PFSK-1 (cell line): ENCODE measurements around the gene PKN2.

Experiments used
- FOXP2 ChIP-seq: optimal IDR thresholded peaks from 2 replicates; pipeline ENCODE3; 2011; ENCODE audit warnings: borderline replicate concordance, control low read depth, inconsistent platforms; ENCODE audit not compliant: insufficient read depth; ENCODE audit errors: extremely low read length, extremely low read depth
- TF ChIP-seq, protein P1 (sequence below), 2 experiments: IDR thresholded peaks; 2 replicates each; pipeline versions ENCODE4 v1.6.1 to v1.8.0; 2011 to 2012; ENCODE audit warnings: low read depth in 2 of 2, low read length in 2 of 2, control low read depth in 1 of 2, inconsistent platforms in 1 of 2, mild to moderate bottlenecking in 1 of 2, moderate library complexity in 1 of 2; ENCODE audit not compliant: insufficient read depth in 1 of 2

GRCh38 chr1:88847643-88848042 is 163.6 kb downstream of the PKN2 start:
- TF ChIP-seq, protein P1, sequence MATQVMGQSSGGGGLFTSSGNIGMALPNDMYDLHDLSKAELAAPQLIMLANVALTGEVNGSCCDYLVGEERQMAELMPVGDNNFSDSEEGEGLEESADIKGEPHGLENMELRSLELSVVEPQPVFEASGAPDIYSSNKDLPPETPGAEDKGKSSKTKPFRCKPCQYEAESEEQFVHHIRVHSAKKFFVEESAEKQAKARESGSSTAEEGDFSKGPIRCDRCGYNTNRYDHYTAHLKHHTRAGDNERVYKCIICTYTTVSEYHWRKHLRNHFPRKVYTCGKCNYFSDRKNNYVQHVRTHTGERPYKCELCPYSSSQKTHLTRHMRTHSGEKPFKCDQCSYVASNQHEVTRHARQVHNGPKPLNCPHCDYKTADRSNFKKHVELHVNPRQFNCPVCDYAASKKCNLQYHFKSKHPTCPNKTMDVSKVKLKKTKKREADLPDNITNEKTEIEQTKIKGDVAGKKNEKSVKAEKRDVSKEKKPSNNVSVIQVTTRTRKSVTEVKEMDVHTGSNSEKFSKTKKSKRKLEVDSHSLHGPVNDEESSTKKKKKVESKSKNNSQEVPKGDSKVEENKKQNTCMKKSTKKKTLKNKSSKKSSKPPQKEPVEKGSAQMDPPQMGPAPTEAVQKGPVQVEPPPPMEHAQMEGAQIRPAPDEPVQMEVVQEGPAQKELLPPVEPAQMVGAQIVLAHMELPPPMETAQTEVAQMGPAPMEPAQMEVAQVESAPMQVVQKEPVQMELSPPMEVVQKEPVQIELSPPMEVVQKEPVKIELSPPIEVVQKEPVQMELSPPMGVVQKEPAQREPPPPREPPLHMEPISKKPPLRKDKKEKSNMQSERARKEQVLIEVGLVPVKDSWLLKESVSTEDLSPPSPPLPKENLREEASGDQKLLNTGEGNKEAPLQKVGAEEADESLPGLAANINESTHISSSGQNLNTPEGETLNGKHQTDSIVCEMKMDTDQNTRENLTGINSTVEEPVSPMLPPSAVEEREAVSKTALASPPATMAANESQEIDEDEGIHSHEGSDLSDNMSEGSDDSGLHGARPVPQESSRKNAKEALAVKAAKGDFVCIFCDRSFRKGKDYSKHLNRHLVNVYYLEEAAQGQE (IDR thresholded peaks at IDR 0.05; ENCODE audit: insufficient read depth in 1 of 2, low read depth in 2 of 2, low read length in 2 of 2): no peak
- TF ChIP-seq FOXP2: no peak
